ENCODE results near the gene STX8. TPM values are rescaled to one million over a fixed set of nuclear protein-coding genes. Genes with fewer than 3 reads are reported as not detected.

The STX8 gene
- total and polyA plus RNA-seq, 9 of the 15 experiments (the other 6 are each of a cell fraction or from before 2014, with no cell fraction given), result 14.6 to 42.5 (median 22.1) TPM

DNA sequence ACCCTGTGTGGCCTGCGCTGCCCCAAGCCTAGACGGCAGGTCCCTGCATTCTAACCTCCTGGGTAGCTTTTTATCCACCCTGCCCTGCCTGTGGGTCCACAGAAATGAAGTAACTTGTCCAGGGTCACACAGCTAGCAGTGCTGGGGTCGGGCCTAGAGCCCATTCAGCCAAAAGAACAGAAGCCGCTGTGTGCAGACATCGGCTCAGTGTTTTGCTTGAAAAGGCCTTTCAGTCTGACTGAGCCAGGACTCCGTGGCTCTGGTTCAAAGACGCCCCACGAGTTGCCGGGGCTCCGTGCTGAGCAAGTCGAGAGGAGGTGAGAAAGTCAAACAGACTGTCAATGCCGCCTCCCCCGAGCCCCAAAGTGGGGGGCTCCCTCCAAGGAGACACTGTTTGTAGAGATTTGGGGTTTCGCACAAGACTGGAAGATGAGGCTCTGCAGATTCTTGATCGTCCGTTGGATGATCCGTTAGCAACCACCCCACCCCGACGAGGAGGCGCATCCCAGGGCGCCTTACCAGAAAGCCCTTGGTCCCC, 328.1 kb downstream of the STX8 start:
- in situ Hi-C loops (cut with MboI), result no loop called here

More for the DNA sequence above, 328.1 kb downstream of the STX8 start:
- H3K4me3 ChIP-seq, result no peak overlapping the region
- no peak overlapping the region for H2AFZ ChIP-seq (ENCODE audit: low read depth, low read length)
- ChIA-PET POLR2A (no interaction called here), CTCF (ENCODE audit: low intra/inter-chr PET ratio) (interaction anchor here (0.7 kb wide), 1 partner anchor 279 kb away, joined by 3 read pairs; no protein-coding TSS in a partner anchor)
- peaks cover 0 to 29% of the 10 kb centered on the region in 2 experiments; a peak in 1 of 5 replicates for H3K27me3 ChIP-seq (ENCODE audit: control insufficient read depth in 2 of 2, insufficient read depth in 2 of 2, low read length in 2 of 2)
- H3K4me1 ChIP-seq (replicated peaks in 1 of 2; ENCODE audit: control insufficient read depth in 2 of 2, insufficient read depth in 2 of 2, low read length in 2 of 2), result no peaks in the 10 kb centered on the region
- intact Hi-C loops (cut with micrococcal nuclease), result no loop called here
- H3K4me2 ChIP-seq (ENCODE audit: insufficient read depth, low read length), result no peak overlapping the region
- no TSS peak for BruUV-seq (replicated peaks)
- no peak overlapping the region for H3K27ac ChIP-seq (ENCODE audit: extremely low read depth, low read depth, low read length)
- no peaks in the 10 kb centered on the region for H3K9me3 ChIP-seq (replicated peaks; ENCODE audit: control insufficient read depth, insufficient read depth, low read depth, low read length)
- WGBS (ENCODE audit: insufficient coverage, low coverage, missing lambda C conversion rate), result 5% methylated on average over 14 of the region's 21 CpGs
- H4K20me1 ChIP-seq (replicated peaks; ENCODE audit: control insufficient read depth, insufficient read depth, low read length), result no peaks in the 10 kb centered on the region
- H3K9me1 ChIP-seq (ENCODE audit: control insufficient read depth, insufficient read depth, low read length), result no peaks in the 10 kb centered on the region
- DNase-seq (ENCODE audit: extremely low read depth in 1 of 4, low spot score in 3 of 4) (no peak), FAIRE-seq (no peak), ATAC-seq (no peak)
- H3K9ac ChIP-seq (ENCODE audit: insufficient read depth in 1 of 2, low read depth in 2 of 2, low read length in 2 of 2), result no peak overlapping the region
- no peaks in the 10 kb centered on the region for H3K36me3 ChIP-seq (ENCODE audit: control insufficient read depth, insufficient read depth, low read length)
- H3K79me2 ChIP-seq (ENCODE audit: control insufficient read depth, insufficient read depth, low read length), result no peaks in the 10 kb centered on the region
- no peak for TF ChIP-seq SMAD3 (CRISPR knock-in tag; conservative IDR thresholded peaks at IDR 0.05)
- no peak for TF ChIP-seq FOXK2 (conservative IDR thresholded peaks at IDR 0.05 in 1 of 2, IDR thresholded peaks at IDR 0.05 in 1 of 2; ENCODE audit: low read depth in 2 of 2)
- TF ChIP-seq, protein P1, sequence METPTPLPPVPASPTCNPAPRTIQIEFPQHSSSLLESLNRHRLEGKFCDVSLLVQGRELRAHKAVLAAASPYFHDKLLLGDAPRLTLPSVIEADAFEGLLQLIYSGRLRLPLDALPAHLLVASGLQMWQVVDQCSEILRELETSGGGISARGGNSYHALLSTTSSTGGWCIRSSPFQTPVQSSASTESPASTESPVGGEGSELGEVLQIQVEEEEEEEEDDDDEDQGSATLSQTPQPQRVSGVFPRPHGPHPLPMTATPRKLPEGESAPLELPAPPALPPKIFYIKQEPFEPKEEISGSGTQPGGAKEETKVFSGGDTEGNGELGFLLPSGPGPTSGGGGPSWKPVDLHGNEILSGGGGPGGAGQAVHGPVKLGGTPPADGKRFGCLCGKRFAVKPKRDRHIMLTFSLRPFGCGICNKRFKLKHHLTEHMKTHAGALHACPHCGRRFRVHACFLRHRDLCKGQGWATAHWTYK (CRISPR knock-in tag; IDR thresholded peaks at IDR 0.05), result no peak
- TF ChIP-seq ZNF217 (CRISPR knock-in tag; IDR thresholded peaks at IDR 0.05), result no peak
- no peak for TF ChIP-seq BRF1 (IDR thresholded peaks at IDR 0.05; ENCODE audit: borderline replicate concordance, extremely low read depth, insufficient read length)
- TF ChIP-seq, protein P2, sequence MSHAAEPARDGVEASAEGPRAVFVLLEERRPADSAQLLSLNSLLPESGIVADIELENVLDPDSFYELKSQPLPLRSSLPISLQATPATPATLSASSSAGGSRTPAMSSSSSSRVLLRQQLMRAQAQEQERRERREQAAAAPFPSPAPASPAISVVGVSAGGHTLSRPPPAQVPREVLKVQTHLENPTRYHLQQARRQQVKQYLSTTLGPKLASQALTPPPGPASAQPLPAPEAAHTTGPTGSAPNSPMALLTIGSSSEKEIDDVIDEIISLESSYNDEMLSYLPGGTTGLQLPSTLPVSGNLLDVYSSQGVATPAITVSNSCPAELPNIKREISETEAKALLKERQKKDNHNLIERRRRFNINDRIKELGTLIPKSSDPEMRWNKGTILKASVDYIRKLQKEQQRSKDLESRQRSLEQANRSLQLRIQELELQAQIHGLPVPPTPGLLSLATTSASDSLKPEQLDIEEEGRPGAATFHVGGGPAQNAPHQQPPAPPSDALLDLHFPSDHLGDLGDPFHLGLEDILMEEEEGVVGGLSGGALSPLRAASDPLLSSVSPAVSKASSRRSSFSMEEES (CRISPR knock-in tag; IDR thresholded peaks at IDR 0.05), result no peak
- no peak for TF ChIP-seq ZNF584 (CRISPR knock-in tag; IDR thresholded peaks at IDR 0.05; ENCODE audit: low read depth)
- no peak for TF ChIP-seq CHD4 (IDR thresholded peaks at IDR 0.05; ENCODE audit: insufficient read depth, insufficient replicate concordance, low read depth, low read length, poor library complexity, severe bottlenecking)
- no peak for TF ChIP-seq GTF2A2 (tag; IDR thresholded peaks at IDR 0.05)
- TF ChIP-seq, protein P3, sequence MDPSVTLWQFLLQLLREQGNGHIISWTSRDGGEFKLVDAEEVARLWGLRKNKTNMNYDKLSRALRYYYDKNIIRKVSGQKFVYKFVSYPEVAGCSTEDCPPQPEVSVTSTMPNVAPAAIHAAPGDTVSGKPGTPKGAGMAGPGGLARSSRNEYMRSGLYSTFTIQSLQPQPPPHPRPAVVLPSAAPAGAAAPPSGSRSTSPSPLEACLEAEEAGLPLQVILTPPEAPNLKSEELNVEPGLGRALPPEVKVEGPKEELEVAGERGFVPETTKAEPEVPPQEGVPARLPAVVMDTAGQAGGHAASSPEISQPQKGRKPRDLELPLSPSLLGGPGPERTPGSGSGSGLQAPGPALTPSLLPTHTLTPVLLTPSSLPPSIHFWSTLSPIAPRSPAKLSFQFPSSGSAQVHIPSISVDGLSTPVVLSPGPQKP (CRISPR knock-in tag; IDR thresholded peaks at IDR 0.05), result no peak
- no peak for TF ChIP-seq SMAD1 (IDR thresholded peaks at IDR 0.05; ENCODE audit: low read depth, low read length, partially characterized antibody)
- TF ChIP-seq, protein P4, sequence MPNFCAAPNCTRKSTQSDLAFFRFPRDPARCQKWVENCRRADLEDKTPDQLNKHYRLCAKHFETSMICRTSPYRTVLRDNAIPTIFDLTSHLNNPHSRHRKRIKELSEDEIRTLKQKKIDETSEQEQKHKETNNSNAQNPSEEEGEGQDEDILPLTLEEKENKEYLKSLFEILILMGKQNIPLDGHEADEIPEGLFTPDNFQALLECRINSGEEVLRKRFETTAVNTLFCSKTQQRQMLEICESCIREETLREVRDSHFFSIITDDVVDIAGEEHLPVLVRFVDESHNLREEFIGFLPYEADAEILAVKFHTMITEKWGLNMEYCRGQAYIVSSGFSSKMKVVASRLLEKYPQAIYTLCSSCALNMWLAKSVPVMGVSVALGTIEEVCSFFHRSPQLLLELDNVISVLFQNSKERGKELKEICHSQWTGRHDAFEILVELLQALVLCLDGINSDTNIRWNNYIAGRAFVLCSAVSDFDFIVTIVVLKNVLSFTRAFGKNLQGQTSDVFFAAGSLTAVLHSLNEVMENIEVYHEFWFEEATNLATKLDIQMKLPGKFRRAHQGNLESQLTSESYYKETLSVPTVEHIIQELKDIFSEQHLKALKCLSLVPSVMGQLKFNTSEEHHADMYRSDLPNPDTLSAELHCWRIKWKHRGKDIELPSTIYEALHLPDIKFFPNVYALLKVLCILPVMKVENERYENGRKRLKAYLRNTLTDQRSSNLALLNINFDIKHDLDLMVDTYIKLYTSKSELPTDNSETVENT (CRISPR knock-in tag; IDR thresholded peaks at IDR 0.05), result no peak
- no peak for TF ChIP-seq STAT5B (CRISPR knock-in tag; IDR thresholded peaks at IDR 0.05)
- no peak for TF ChIP-seq PRMT5 (CRISPR knock-in tag; IDR thresholded peaks at IDR 0.05)
